Brain microvascular endothelial cell (primary cell): ENCODE results near the gene FEM1C.
A peak's percentile ranks its signal among the peaks of the same experiment; 100 is the strongest.

Experiments
- DNase-seq: peaks from one replicate; pipeline ENCODE4 v3.0.0-alpha.2; 2020
- H3K27ac ChIP-seq: fragments of 250-450 bp; sonication (Bioruptor Pico); 2 replicates; pipeline ENCODE4 v1.5.1; 2020; ENCODE audit warnings: mild to moderate bottlenecking, moderate library complexity
- H3K27me3 ChIP-seq: fragments of 250-450 bp; sonication (Bioruptor Pico); replicated peaks from 2 replicates; pipeline ENCODE4 v1.5.1; 2020; ENCODE audit warnings: mild to moderate bottlenecking
- H3K36me3 ChIP-seq: fragments of 250-450 bp; sonication (Bioruptor Pico); replicated peaks from 2 replicates; pipeline ENCODE4 v1.5.1; 2020; ENCODE audit warnings: mild to moderate bottlenecking
- H3K4me3 ChIP-seq: 2 replicates; pipeline ENCODE4 v1.5.1; 2011; ENCODE audit warnings: low read depth, mild to moderate bottlenecking, control low read depth, low read length, moderate library complexity
- CTCF ChIP-seq: IDR thresholded peaks from 2 replicates; pipeline ENCODE4 v1.5.1; 2011; ENCODE audit warnings: low read depth, mild to moderate bottlenecking, moderate library complexity, low read length, control low read depth, inconsistent platforms; ENCODE audit errors: missing control alignments
- in situ Hi-C: cut with HindIII; loops from 2 replicates; pipeline ENCODE4 v1.10.0; 2017; ENCODE audit warnings: low sequenced_read_pairs, low pct_ligation_motif_present

FEM1C gene

GRCh38 chr5:115544436-115545350 is at the start of gene FEM1C:
TSS of gene FEM1C (minus strand) at chr5:115544775. CDS start at chr5:115543493, 1,282 bp downstream.
- Histone ChIP-seq H3K4me3 (peak within 1 kb of the TSS; percentile 81), H3K36me3 (peaks cover 9% of the 10 kb centered on the region)
- in situ Hi-C loops: no loop called here

DNA sequence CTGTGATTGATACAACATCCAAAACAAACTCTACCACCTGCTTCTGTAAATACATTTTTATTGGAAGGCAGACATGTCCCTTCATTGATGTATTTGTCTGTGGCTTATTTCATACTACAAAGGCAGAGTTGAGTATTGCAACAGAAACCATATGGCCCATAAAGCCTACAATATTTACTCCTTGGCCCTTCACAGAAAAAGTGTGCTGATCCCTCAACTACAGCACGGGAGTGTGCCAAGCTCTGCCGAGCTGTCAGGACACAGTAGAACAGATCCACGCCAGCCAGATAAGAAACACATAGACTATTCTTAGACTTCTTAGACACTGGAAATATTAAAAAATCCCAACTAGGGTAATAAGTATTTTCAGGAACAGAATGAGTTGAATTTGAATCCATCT is 44.5 kb upstream of the FEM1C start:
- in situ Hi-C loops: no loop called here
- no peaks in the 10 kb centered on the region for H3K27me3 ChIP-seq

More at GRCh38 chr5:115544436-115545350, at the start of gene FEM1C:
- TF ChIP-seq CTCF: no peak
- no peaks in the 10 kb centered on the region for H3K27me3 ChIP-seq
- peak within 1 kb of the TSS; percentile 81 for H3K27ac ChIP-seq
- peak; percentile 96 for DNase-seq

GRCh38 chr5:115588640-115589039 is 44.1 kb upstream of the FEM1C start:
- in situ Hi-C loops: no loop called here
- H3K27me3 ChIP-seq: no peaks in the 10 kb centered on the region
- H3K4me3 ChIP-seq: no peak overlapping the region
- H3K27ac ChIP-seq: no peak overlapping the region
- TF ChIP-seq CTCF: no peak
- DNase-seq: no peak
- no peaks in the 10 kb centered on the region for H3K36me3 ChIP-seq

More for the DNA sequence above, 44.5 kb upstream of the FEM1C start:
- Histone ChIP-seq H3K4me3 (no peak overlapping the region), H3K27ac (no peak overlapping the region), H3K36me3 (no peaks in the 10 kb centered on the region)
- DNase-seq: no peak
- TF ChIP-seq CTCF: no peak

DNA sequence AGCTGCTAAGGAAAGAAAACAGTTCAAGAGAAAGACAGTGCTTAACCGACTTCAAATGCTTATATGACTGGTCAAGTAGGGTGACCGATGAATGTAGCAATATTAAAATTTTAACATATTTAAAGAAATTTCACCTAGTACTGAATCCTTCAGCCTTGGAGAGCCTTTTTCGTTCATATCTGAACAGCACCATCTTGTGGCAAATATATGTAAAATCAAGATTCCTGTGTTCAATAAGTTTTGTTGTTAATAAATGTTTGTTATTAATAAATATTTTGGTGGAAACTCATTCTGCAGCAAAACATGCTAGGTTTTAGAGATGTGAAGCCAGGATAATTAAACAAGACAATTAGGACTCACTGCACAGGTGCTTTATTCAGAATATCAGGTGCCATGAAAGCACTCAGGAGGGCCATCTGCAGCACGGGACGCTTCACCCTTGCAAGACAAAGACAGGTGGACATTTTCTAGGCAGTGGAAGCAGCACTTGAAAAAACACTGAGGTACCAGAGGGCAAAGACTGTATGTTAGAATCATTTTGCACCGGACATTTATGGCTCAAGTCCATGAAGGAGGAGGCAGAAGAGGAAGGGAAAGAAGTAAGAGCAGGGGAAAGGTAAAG is 42.1 kb upstream of the FEM1C start:
- in situ Hi-C loops: no loop called here

GRCh38 chr5:115585265-115585664 is 40.7 kb upstream of the FEM1C start:
- in situ Hi-C loops: no loop called here
- Histone ChIP-seq H3K27ac (no peak overlapping the region), H3K27me3 (no peaks in the 10 kb centered on the region), H3K36me3 (peaks cover 3% of the 10 kb centered on the region), H3K4me3 (no peak overlapping the region)
- TF ChIP-seq CTCF: no peak
- no peak for DNase-seq

More for the DNA sequence above, 42.1 kb upstream of the FEM1C start:
- Histone ChIP-seq H3K27ac (no peak overlapping the region), H3K27me3 (no peaks in the 10 kb centered on the region), H3K4me3 (no peak overlapping the region), H3K36me3 (no peaks in the 10 kb centered on the region)
- no peak for DNase-seq
- no peak for TF ChIP-seq CTCF
